Bronchial epithelial cell (primary cell): Measurements from ENCODE around the gene TMEM95. TPM values are rescaled to one million over a fixed set of nuclear protein-coding genes. Genes with fewer than 3 reads are reported as not detected.

Experiments used
- DNase-seq: peaks from one replicate; pipeline ENCODE4 v3.0.0-alpha.2; 2010; ENCODE audit warnings: low read depth
- FAIRE-seq: peaks from 2 replicates; lab custom pipeline; 2011; peaks lifted over from hg19 to GRCh38; lab: Jason Lieb, UNC
- H3K27me3 ChIP-seq: 2 replicates; pipeline ENCODE4 v1.5.1; 2011; ENCODE audit warnings: low read length; ENCODE audit not compliant: control insufficient read depth, insufficient read depth
- H3K36me3 ChIP-seq: 2 replicates; pipeline ENCODE4 v1.5.1; 2011; ENCODE audit warnings: low read length; ENCODE audit not compliant: control insufficient read depth, insufficient read depth
- H3K4me3 ChIP-seq: 2 replicates; pipeline ENCODE4 v1.5.1; 2011; ENCODE audit warnings: mild to moderate bottlenecking, low read depth, low read length, control low read depth
- total RNA-seq: library from RNA; depleted of rRNA; stranded (reverse); fragments of >200 nt; gene quantifications from 2 replicates; pipeline ENCODE4 v1.2.1, GENCODE V29; 2014
- TF ChIP-seq, protein P1 (sequence below): IDR thresholded peaks from 2 replicates; pipeline ENCODE4 v1.5.1; 2011; ENCODE audit warnings: mild to moderate bottlenecking, moderate library complexity, low read length, control low read depth, inconsistent platforms; ENCODE audit not compliant: insufficient read depth, severe bottlenecking

Gene TMEM95
- total RNA-seq, 1 donor from 2014 or later: not detected

- TF ChIP-seq, protein P1, sequence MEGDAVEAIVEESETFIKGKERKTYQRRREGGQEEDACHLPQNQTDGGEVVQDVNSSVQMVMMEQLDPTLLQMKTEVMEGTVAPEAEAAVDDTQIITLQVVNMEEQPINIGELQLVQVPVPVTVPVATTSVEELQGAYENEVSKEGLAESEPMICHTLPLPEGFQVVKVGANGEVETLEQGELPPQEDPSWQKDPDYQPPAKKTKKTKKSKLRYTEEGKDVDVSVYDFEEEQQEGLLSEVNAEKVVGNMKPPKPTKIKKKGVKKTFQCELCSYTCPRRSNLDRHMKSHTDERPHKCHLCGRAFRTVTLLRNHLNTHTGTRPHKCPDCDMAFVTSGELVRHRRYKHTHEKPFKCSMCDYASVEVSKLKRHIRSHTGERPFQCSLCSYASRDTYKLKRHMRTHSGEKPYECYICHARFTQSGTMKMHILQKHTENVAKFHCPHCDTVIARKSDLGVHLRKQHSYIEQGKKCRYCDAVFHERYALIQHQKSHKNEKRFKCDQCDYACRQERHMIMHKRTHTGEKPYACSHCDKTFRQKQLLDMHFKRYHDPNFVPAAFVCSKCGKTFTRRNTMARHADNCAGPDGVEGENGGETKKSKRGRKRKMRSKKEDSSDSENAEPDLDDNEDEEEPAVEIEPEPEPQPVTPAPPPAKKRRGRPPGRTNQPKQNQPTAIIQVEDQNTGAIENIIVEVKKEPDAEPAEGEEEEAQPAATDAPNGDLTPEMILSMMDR: peak; percentile 97
- H3K36me3 ChIP-seq: peaks cover 44% of the 10 kb centered on the region
- no peak overlapping the region for H3K4me3 ChIP-seq
- DNase-seq (peak; percentile 30), FAIRE-seq (no peak)
- no peaks in the 10 kb centered on the region for H3K27me3 ChIP-seq
Measured at GRCh38 chr17:7323731-7324437, 31.1 kb upstream of the TMEM95 start.

DNA sequence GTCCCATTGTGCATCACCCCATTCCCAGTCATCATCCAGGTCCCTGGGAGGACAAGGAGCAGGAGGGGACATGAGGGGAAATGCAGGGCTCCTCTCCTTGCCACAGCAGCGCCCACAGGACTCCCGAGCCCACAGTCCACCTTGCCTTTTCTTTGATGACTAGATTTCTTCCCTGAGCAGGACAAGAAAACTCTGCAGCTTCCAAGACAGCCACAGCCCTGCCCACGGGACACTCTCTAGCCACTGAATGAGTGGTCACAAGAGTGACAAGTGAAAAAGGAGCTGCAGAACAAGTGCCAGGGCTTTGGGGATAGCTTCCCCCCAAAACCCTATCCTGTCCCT is 30.5 kb upstream of the TMEM95 start:
- Histone ChIP-seq H3K36me3 (peaks cover 44% of the 10 kb centered on the region), H3K4me3 (no peak overlapping the region), H3K27me3 (no peaks in the 10 kb centered on the region)
- DNase-seq (no peak), FAIRE-seq (no peak)
- TF ChIP-seq, protein P1: no peak

GRCh38 chr17:7325031-7325528 is 29.9 kb upstream of the TMEM95 start:
- DNase-seq: no peak
- FAIRE-seq: no peak
- Histone ChIP-seq H3K4me3 (no peak overlapping the region), H3K36me3 (peaks cover 44% of the 10 kb centered on the region), H3K27me3 (no peaks in the 10 kb centered on the region)
- TF ChIP-seq, protein P1: no peak

GRCh38 chr17:7326186-7326585 is 28.8 kb upstream of the TMEM95 start:
- FAIRE-seq (no peak), DNase-seq (no peak)
- no peaks in the 10 kb centered on the region for H3K27me3 ChIP-seq
- H3K4me3 ChIP-seq: no peak overlapping the region
- H3K36me3 ChIP-seq: peaks cover 39% of the 10 kb centered on the region
- TF ChIP-seq, protein P1: no peak

GRCh38 chr17:7327056-7327455 is 27.9 kb upstream of the TMEM95 start:
- TF ChIP-seq, protein P1: no peak
- no peak for DNase-seq
- H3K36me3 ChIP-seq: peaks cover 32% of the 10 kb centered on the region
- no peaks in the 10 kb centered on the region for H3K27me3 ChIP-seq
- no peak for FAIRE-seq
- no peak overlapping the region for H3K4me3 ChIP-seq
